HepG2 (cell line): ENCODE measurements around the gene RPLP2. TPM values are rescaled to one million over a fixed set of nuclear protein-coding genes. Genes with fewer than 3 reads are reported as not detected.
A peak's percentile ranks its signal among the peaks of the same experiment; 100 is the strongest.

Experiments
- ARHGAP35 ChIP-seq: sonication (generic); formaldehyde crosslinking; IDR thresholded peaks from 2 replicates; pipeline ENCODE4 v1.9.0; 2022; ENCODE audit warnings: mild to moderate bottlenecking, inconsistent platforms, moderate library complexity, missing genetic modification reagents, borderline replicate concordance
- ARNTL ChIP-seq: sonication (generic); formaldehyde crosslinking; IDR thresholded peaks from 2 replicates; pipeline ENCODE4 v1.4.0; 2020; ENCODE audit warnings: mild to moderate bottlenecking, missing genetic modification reagents
- BATF2 ChIP-seq: sonication (generic); formaldehyde crosslinking; IDR thresholded peaks from 2 replicates; pipeline ENCODE4 v1.8.0; 2022; ENCODE audit warnings: mild to moderate bottlenecking, missing genetic modification reagents, moderate library complexity
- BCL6 ChIP-seq: IDR thresholded peaks from 2 replicates; pipeline ENCODE4 v1.6.1; 2016; ENCODE audit warnings: missing genetic modification reagents, missing compliant biosample characterization
- ERF ChIP-seq: IDR thresholded peaks from 2 replicates; pipeline ENCODE4 v1.6.1; 2018; ENCODE audit warnings: missing biosample characterization, missing genetic modification reagents
- GABPA ChIP-seq, 2 experiments: IDR thresholded peaks; 2 replicates each; pipeline ENCODE4 v1.6.1; 2011 to 2016; ENCODE audit warnings: low read depth in 2 of 2, low read length in 1 of 2, missing biosample characterization in 1 of 2, missing genetic modification characterization in 1 of 2
- HNRNPLL ChIP-seq: fragments of 200-400 bp; formaldehyde crosslinking; IDR thresholded peaks from 2 replicates; pipeline ENCODE4 v1.6.1; 2017; ENCODE audit warnings: mild to moderate bottlenecking, low read depth, low read length; ENCODE audit not compliant: poor library complexity, severe bottlenecking
- HOXA3 ChIP-seq: sonication (generic); formaldehyde crosslinking; IDR thresholded peaks from 2 replicates; pipeline ENCODE4 v1.5.0; 2020; ENCODE audit warnings: missing genetic modification reagents
- MXD1 ChIP-seq: sonication (generic); formaldehyde crosslinking; IDR thresholded peaks from 2 replicates; pipeline ENCODE4 v1.4.0; 2020; ENCODE audit warnings: mild to moderate bottlenecking, missing genetic modification reagents
- MYC ChIP-seq: sonication (generic); formaldehyde crosslinking; IDR thresholded peaks from 2 replicates; pipeline ENCODE4 v1.9.0; 2021; ENCODE audit warnings: missing genetic modification reagents, borderline replicate concordance
- NONO ChIP-seq, 2 experiments: fragments of 450-650 bp in 1 of 2; sonication (generic) in 1 of 2; formaldehyde crosslinking in 1 of 2; IDR thresholded peaks in 1 of 2; conservative IDR thresholded peaks in 1 of 2; 2 replicates each; pipeline versions ENCODE4 v1.6.1 to v1.8.0; 2017 to 2022; ENCODE audit warnings: mild to moderate bottlenecking in 1 of 2, missing genetic modification reagents in 1 of 2, moderate library complexity in 1 of 2
- NR2C2 ChIP-seq: sonication (generic); formaldehyde crosslinking; IDR thresholded peaks from 2 replicates; pipeline ENCODE4 v1.4.0; 2020; ENCODE audit warnings: missing genetic modification reagents, mild to moderate bottlenecking, moderate library complexity, borderline replicate concordance
- PBX2 ChIP-seq: IDR thresholded peaks from 2 replicates; pipeline ENCODE4 v1.6.1; 2016; ENCODE audit warnings: control low read depth
- REL ChIP-seq: sonication (generic); formaldehyde crosslinking; conservative IDR thresholded peaks from 2 replicates; pipeline ENCODE4 v1.8.0; 2022; ENCODE audit warnings: mild to moderate bottlenecking, missing genetic modification reagents, moderate library complexity
- SAFB2 ChIP-seq: sonication (generic); formaldehyde crosslinking; IDR thresholded peaks from 2 replicates; pipeline ENCODE4 v1.5.1; 2020; ENCODE audit warnings: missing genetic modification reagents, low read depth, mild to moderate bottlenecking, borderline replicate concordance
- SNAPC5 ChIP-seq: sonication (generic); formaldehyde crosslinking; IDR thresholded peaks from 2 replicates; pipeline ENCODE4 v1.8.1; 2023; ENCODE audit warnings: mild to moderate bottlenecking, missing genetic modification reagents, borderline replicate concordance
- SRSF4 ChIP-seq: fragments of 200-400 bp; formaldehyde crosslinking; IDR thresholded peaks from one replicate; pipeline ENCODE4 v1.6.1; 2018; ENCODE audit warnings: mild to moderate bottlenecking, low read depth, low read length, moderate library complexity; ENCODE audit not compliant: poor library complexity, severe bottlenecking
- SRY ChIP-seq: sonication (generic); formaldehyde crosslinking; IDR thresholded peaks from 2 replicates; pipeline ENCODE4 v1.8.0; 2022; ENCODE audit warnings: mild to moderate bottlenecking, missing genetic modification reagents
- TARDBP ChIP-seq: sonication (generic); formaldehyde crosslinking; IDR thresholded peaks from 2 replicates; pipeline ENCODE4 v1.8.0; 2022; ENCODE audit warnings: mild to moderate bottlenecking, missing genetic modification reagents
- YEATS4 ChIP-seq: sonication (generic); formaldehyde crosslinking; IDR thresholded peaks from 2 replicates; pipeline ENCODE4 v1.4.0; 2020; ENCODE audit warnings: missing genetic modification reagents, borderline replicate concordance
- ZFP62 ChIP-seq: sonication (generic); formaldehyde crosslinking; IDR thresholded peaks from 2 replicates; pipeline ENCODE4 v1.4.0; 2020; ENCODE audit warnings: missing genetic modification reagents
- ZMYM3 ChIP-seq: sonication (generic); formaldehyde crosslinking; IDR thresholded peaks from 2 replicates; pipeline ENCODE4 v1.5.1; 2020; ENCODE audit warnings: mild to moderate bottlenecking, missing genetic modification reagents
- ZNF143 ChIP-seq: sonication (generic); formaldehyde crosslinking; IDR thresholded peaks from 2 replicates; pipeline ENCODE4 v1.4.0; 2020; ENCODE audit warnings: missing genetic modification reagents
- ZNF329 ChIP-seq: sonication (generic); formaldehyde crosslinking; IDR thresholded peaks from 2 replicates; pipeline ENCODE4 v1.9.0; 2021; ENCODE audit warnings: low read depth, mild to moderate bottlenecking, missing genetic modification reagents
- ZNF441 ChIP-seq: sonication (generic); formaldehyde crosslinking; IDR thresholded peaks from 2 replicates; pipeline ENCODE4 v1.7.0; 2021; ENCODE audit warnings: missing genetic modification reagents, borderline replicate concordance
- ZNF547 ChIP-seq: sonication (generic); formaldehyde crosslinking; IDR thresholded peaks from 2 replicates; pipeline ENCODE4 v1.5.1; 2020; ENCODE audit warnings: mild to moderate bottlenecking, missing genetic modification reagents
- ZNF563 ChIP-seq: sonication (generic); formaldehyde crosslinking; IDR thresholded peaks from 2 replicates; pipeline ENCODE4 v1.8.0; 2022; ENCODE audit warnings: mild to moderate bottlenecking, moderate library complexity, missing genetic modification reagents
- polyA plus RNA-seq, 8 experiments: library from polyadenylated mRNA; depleted of rRNA in 3 of 8; stranded (reverse) in 7 of 8; unstranded in 1 of 8; fragments of >200 nt; fragmentation: Illumina TruSeq in 4 of 8; extraction: Trizol in 4 of 8; gene quantifications; 2 replicates each; pipeline versions ENCODE4 v1.2.1 to v1.2.3, GENCODE V29; 2011 to 2016; ENCODE audit warnings: low read depth in 4 of 8, missing spikeins in 1 of 8, mixed read lengths in 1 of 8; ENCODE audit not compliant: insufficient read depth in 1 of 8
- total RNA-seq, 5 experiments: library from RNA; depleted of rRNA; stranded (reverse); fragments of >200 nt; fragmentation: Illumina TruSeq; extraction: Trizol; gene quantifications; 2 replicates each; pipeline ENCODE4 v1.2.3, GENCODE V29; 2016; ENCODE audit warnings: low read depth in 1 of 5

RPLP2 gene
- total and polyA plus RNA-seq, 2 of the 13 experiments (the other 11 are each of a cell fraction or from before 2014, with no cell fraction given): 978 to 2,106 TPM

DNA sequence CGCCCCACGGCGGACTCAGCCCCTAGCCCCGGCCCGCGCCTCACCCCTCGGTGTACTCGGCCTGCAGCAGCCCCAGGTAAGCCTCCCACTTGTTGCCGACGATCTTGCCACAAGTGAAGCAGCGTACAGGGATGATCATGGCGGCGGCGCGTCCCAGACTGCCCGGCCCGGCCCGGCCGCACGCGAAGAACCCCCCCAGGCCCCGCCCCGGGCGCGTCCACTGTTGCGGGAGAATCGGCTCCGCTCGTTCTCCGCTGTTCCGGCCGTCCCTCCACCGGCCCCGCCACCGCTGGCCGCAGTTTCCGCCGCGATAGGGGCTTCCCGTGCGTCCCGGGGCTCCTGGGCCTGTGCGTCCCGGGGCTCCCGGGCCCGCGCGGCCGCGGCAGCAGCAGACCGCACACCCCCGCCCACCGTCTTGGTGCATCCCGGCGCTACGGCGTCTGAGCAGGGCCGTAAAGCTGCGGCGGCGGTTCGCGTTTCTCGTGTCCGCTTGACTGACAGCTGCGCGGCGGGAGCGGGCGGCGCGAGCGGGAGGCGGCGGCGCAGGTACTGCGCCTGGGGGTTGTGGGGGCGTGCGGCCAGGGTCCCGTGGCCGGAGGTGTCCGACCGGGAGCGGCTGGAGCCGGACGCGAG lies 32.7 kb downstream of the RPLP2 start, which contains the start of the genes POLR2L and TSPAN4 (continued):
- TF ChIP-seq YEATS4 (CRISPR knock-in tag) (0 out of 2 replicates have a peak, but pooled peaks have one; percentile 29), BATF2 (CRISPR knock-in tag) (0 out of 2 replicates have a peak, but pooled peaks have one; percentile 18), PBX2 (CRISPR knock-in tag) (peak; percentile 84), SAFB2 (peak; percentile 84), ZFP62 (CRISPR knock-in tag) (no peak), SNAPC5 (CRISPR knock-in tag) (peak; percentile 70; the same call in 1 of the 2 replicates), NONO (IDR thresholded peaks at IDR 0.05) (no peak), NONO (CRISPR knock-in tag; conservative IDR thresholded peaks at IDR 0.05) (peak; percentile 86), NR2C2 (CRISPR knock-in tag) (peak; percentile 41; the same call in 1 of the 2 replicates), BCL6 (CRISPR knock-in tag) (0 out of 2 replicates have a peak, but pooled peaks have one; percentile 8), SRY (peak; percentile 62; the same call in 1 of the 2 replicates), ZNF547 (peak; percentile 84), ZNF441 (0 out of 2 replicates have a peak, but pooled peaks have one; percentile 27), TARDBP (CRISPR knock-in tag) (peak; percentile 86), ZNF143 (CRISPR knock-in tag) (peak; percentile 18; the same call in 1 of the 2 replicates), SRSF4 (peak; percentile 39), ZNF329 (CRISPR knock-in tag) (0 out of 2 replicates have a peak, but pooled peaks have one; percentile 19), MYC (CRISPR knock-in tag) (peak; percentile 72), HOXA3 (peak; percentile 52), MXD1 (CRISPR knock-in tag) (peak; percentile 90), ZNF563 (peak; percentile 82), GABPA (IDR thresholded peaks at IDR 0.05; ENCODE audit: low read depth, low read length) (no peak), GABPA (CRISPR knock-in tag; IDR thresholded peaks at IDR 0.05; ENCODE audit: low read depth) (no peak), HNRNPLL (peak; percentile 67), ZMYM3 (CRISPR knock-in tag) (no peak), ARHGAP35 (CRISPR knock-in tag) (peak; percentile 38; the same call in 1 of the 2 replicates), ERF (CRISPR knock-in tag) (peak; percentile 65), ARNTL (CRISPR knock-in tag) (peak; percentile 60), REL (peak; percentile 67; the same call in 1 of the 2 replicates)
